AG09309 (cell line): ENCODE data around the gene IFI6.

Source experiments
- DNase-seq: peaks from one replicate; pipeline ENCODE4 v3.0.0-alpha.2; 2010; ENCODE audit warnings: low read depth
- H3K4me3 ChIP-seq: 2 replicates; pipeline ENCODE4 v1.5.1; 2011; ENCODE audit warnings: mild to moderate bottlenecking, low read depth, low read length, moderate library complexity; ENCODE audit not compliant: control insufficient read depth
- CTCF ChIP-seq: IDR thresholded peaks from 2 replicates; pipeline ENCODE4 v1.5.1; 2011; ENCODE audit warnings: mild to moderate bottlenecking, low read depth, low read length, inconsistent platforms; ENCODE audit not compliant: insufficient read depth, control insufficient read depth; ENCODE audit errors: missing control alignments

IFI6 gene

DNA sequence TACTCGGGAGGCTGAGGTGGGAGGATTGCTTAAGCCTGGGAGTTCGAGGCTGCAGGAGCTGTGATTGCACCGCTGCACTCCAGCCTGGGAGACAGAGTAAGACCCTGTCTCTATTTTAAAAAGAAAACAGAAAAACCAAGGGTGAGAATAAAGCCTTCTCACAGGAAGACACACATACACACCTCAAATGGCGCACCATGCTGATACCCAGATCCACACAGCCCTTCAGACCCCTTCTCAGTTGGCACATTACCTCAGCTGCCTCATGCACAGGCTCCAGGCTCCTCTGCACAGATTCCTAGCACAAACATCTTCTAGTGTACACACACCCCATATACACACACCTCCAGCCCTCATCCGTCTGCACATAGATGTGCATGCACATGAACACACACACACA lies 44.9 kb downstream of the IFI6 start:
- no peak for TF ChIP-seq CTCF
- no peak for DNase-seq
- no peak overlapping the region for H3K4me3 ChIP-seq

DNA sequence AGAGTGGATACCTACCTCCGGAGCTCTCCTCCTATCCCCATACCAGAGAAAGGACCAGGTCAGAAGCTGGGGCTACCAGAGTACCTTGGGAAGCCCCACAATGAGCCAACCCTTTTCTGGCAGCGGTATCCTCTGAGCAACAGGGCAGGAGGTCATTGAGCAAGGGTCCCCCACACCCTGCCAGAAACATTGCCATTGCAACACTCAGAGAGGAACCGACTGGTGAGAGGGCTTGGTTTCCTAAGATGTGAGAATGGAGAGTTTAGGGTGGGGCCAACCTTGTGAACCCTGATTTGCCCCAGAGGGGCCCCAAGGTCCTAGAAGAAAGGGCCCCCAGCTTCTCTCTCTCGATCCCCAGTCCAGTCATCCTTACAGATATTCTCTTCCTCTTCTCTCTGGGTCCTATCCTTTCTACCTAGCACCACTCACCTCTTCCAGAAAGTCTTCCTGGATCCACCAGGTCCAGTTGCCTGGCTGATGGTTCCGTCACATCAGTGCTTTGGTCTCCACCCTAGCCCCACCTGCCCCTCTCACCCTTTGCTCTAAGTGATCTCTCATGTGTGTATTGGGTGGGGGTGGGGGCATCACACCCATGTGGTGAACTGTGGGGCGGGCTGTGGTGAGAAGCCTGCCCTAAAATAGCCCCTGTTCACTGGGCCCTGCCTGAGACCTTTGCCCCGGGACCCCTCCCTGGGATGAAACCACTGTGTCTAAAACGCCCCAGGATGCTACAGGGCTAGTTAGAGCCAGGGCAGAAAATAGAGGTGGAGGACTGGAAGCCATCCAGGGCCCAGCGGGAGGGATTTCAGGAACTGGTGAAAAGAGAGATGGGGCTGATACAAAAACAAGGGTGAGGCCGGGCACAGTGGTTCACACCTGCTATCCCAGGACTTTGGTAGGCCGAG lies 45.7 kb downstream of the IFI6 start:
- no peak for DNase-seq
- H3K4me3 ChIP-seq = no peak overlapping the region
- TF ChIP-seq CTCF = no peak

- no peak for DNase-seq
- no peak for TF ChIP-seq CTCF
- no peak overlapping the region for H3K4me3 ChIP-seq
These were observed 47.4 kb downstream of the IFI6 start for GRCh38 chr1:27624467-27625178.

GRCh38 chr1:27623327-27624212 lies 48.4 kb downstream of the IFI6 start:
- TF ChIP-seq CTCF = no peak
- no peak for DNase-seq
- no peak overlapping the region for H3K4me3 ChIP-seq

DNA sequence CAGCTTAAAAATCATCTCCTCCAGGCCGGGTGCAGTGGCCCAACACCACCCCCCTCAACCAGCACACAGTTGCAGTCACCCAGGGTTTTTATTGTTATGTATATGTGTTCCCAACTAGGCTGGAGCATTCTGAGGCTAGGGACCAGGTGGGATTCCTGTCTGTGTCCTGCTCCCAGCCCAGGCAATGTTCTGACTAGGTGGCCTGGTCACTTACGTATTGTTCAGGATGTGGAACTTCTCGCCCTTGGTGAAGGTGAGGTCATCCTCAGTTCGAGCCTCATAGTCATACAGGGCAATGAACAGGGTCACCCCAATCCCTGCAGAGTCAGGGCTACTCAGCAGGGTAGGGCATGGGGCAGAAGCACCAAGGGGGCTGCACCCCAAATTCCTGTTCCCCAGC lies 49.2 kb downstream of the IFI6 start:
- DNase-seq = no peak

More for the DNA sequence above, 49.2 kb downstream of the IFI6 start:
- TF ChIP-seq CTCF = no peak
- H3K4me3 ChIP-seq = no peak overlapping the region
